ENCODE measurements around the gene TTC29.
"Not testable (repeated sequence)": the region's sequence is repeated elsewhere in the genome, so short reads cannot be mapped to it uniquely, and the experiment has no call there.

TTC29 gene

GRCh38 chr4:146723519-146723918, 222.1 kb downstream of the TTC29 start:
- not testable (repeated sequence) for DNase-seq (ENCODE audit: extremely low read depth in 1 of 2, low read depth in 1 of 2)

- no peak for DNase-seq (ENCODE audit: extremely low read depth in 1 of 2, low read depth in 1 of 2)
These were observed 235.7 kb downstream of the TTC29 start for GRCh38 chr4:146709956-146710355.

- DNase-seq (ENCODE audit: extremely low read depth in 1 of 2, low read depth in 1 of 2) = no peak
These were observed 245.8 kb downstream of the TTC29 start for GRCh38 chr4:146699910-146700309.

- DNase-seq (ENCODE audit: extremely low read depth in 1 of 2, low read depth in 1 of 2) = no peak
These were observed 270.7 kb downstream of the TTC29 start for GRCh38 chr4:146674829-146675570.

GRCh38 chr4:146663968-146664311, 281.7 kb downstream of the TTC29 start:
- not testable (repeated sequence) for DNase-seq (ENCODE audit: extremely low read depth in 1 of 2, low read depth in 1 of 2)

- no peak for DNase-seq (ENCODE audit: extremely low read depth in 1 of 2, low read depth in 1 of 2)
These were observed 284.3 kb downstream of the TTC29 start for GRCh38 chr4:146661367-146661766.

Data from stimulated activated CD8-positive, alpha-beta memory T cell treated with anti-CD3 and anti-CD28 coated beads, Interleukin-7, amount 100 ng/mL, for 48 hours (primary cell).